ENCODE measurements around the gene SPTBN4. TPM values are rescaled to one million over a fixed set of nuclear protein-coding genes. Genes with fewer than 3 reads are reported as not detected.

The SPTBN4 gene
- total and polyA plus RNA-seq, 4 donors: 0.58 to 0.80 (median 0.72) TPM

- Histone ChIP-seq H3K4me1 (ENCODE audit: control insufficient read depth in 5 of 5, insufficient read depth in 5 of 5, low read length in 5 of 5) (peaks cover 0 to under 1% (median 0%) of the 10 kb centered on the region in 5 donors), H3K27me3 (ENCODE audit: control insufficient read depth in 3 of 3, insufficient read depth in 3 of 3, low read length in 2 of 3) (peaks cover 12 to 28% (median 23%) of the 10 kb centered on the region in 3 donors), H3K9ac (ENCODE audit: insufficient read depth in 1 of 2, low read length in 2 of 2) (no peak overlapping the region), H3K9me3 (ENCODE audit: control insufficient read depth in 4 of 4, insufficient read depth in 3 of 4, low read length in 3 of 4) (no peaks in the 10 kb centered on the region), H3K36me3 (ENCODE audit: control insufficient read depth in 4 of 4, insufficient read depth in 4 of 4, low read length in 4 of 4) (no peaks in the 10 kb centered on the region), H3K27ac (ENCODE audit: low read depth in 1 of 2, low read length in 1 of 2) (no peak overlapping the region), H3K4me3 (no peak overlapping the region)
- DNase-seq: no peak
- ATAC-seq (ENCODE audit: insufficient read depth, low FRiP score): no peak
- WGBS, 2 donors: 13% methylated on average over 68 to 69 of the region's 69 CpGs
- TF ChIP-seq CTCF (IDR thresholded peaks at IDR 0.05; ENCODE audit: control extremely low read depth, extremely low read depth): no peak
These were observed 87.4 kb downstream of the SPTBN4 start for GRCh38 chr19:40553885-40554857.

- TF ChIP-seq CTCF (IDR thresholded peaks at IDR 0.05; ENCODE audit: control extremely low read depth, extremely low read depth): no peak
- Histone ChIP-seq H3K4me3 (no peak overlapping the region), H3K27ac (ENCODE audit: low read depth in 1 of 2, low read length in 1 of 2) (no peak overlapping the region), H3K36me3 (ENCODE audit: control insufficient read depth in 4 of 4, insufficient read depth in 4 of 4, low read length in 4 of 4) (no peaks in the 10 kb centered on the region), H3K4me1 (ENCODE audit: control insufficient read depth in 5 of 5, insufficient read depth in 5 of 5, low read length in 5 of 5) (no peaks in the 10 kb centered on the region), H3K9me3 (ENCODE audit: control insufficient read depth in 4 of 4, insufficient read depth in 3 of 4, low read length in 3 of 4) (no peaks in the 10 kb centered on the region), H3K27me3 (ENCODE audit: control insufficient read depth in 3 of 3, insufficient read depth in 3 of 3, low read length in 2 of 3) (peaks cover 12 to 34% (median 23%) of the 10 kb centered on the region in 3 donors), H3K9ac (ENCODE audit: insufficient read depth in 1 of 2, low read length in 2 of 2) (no peak overlapping the region)
- DNase-seq (no peak), ATAC-seq (ENCODE audit: insufficient read depth, low FRiP score) (no peak)
- WGBS, 2 donors: 74 to 88% methylated on average over 17 of the region's 17 CpGs
These were observed 89.3 kb downstream of the SPTBN4 start for GRCh38 chr19:40555978-40556689.

GRCh38 chr19:40556953-40557530 lies 90.2 kb downstream of the SPTBN4 start:
- Histone ChIP-seq H3K4me3 (no peak overlapping the region), H3K27ac (ENCODE audit: low read depth in 1 of 2, low read length in 1 of 2) (no peak overlapping the region), H3K9ac (ENCODE audit: insufficient read depth in 1 of 2, low read length in 2 of 2) (no peak overlapping the region), H3K9me3 (ENCODE audit: control insufficient read depth in 4 of 4, insufficient read depth in 3 of 4, low read length in 3 of 4) (no peaks in the 10 kb centered on the region), H3K27me3 (ENCODE audit: control insufficient read depth in 3 of 3, insufficient read depth in 3 of 3, low read length in 2 of 3) (peaks cover 12 to 36% (median 23%) of the 10 kb centered on the region in 3 donors), H3K4me1 (ENCODE audit: control insufficient read depth in 5 of 5, insufficient read depth in 5 of 5, low read length in 5 of 5) (no peaks in the 10 kb centered on the region), H3K36me3 (ENCODE audit: control insufficient read depth in 4 of 4, insufficient read depth in 4 of 4, low read length in 4 of 4) (no peaks in the 10 kb centered on the region)
- DNase-seq: no peak
- no peak for ATAC-seq (ENCODE audit: insufficient read depth, low FRiP score)
- TF ChIP-seq CTCF (IDR thresholded peaks at IDR 0.05; ENCODE audit: control extremely low read depth, extremely low read depth): no peak
- 82 to 90% methylated on average over 24 of the region's 24 CpGs for WGBS, 2 donors
